Measurements from ENCODE around the gene CCL2.

GRCh38 chr17:34301986-34302385 lies 46.9 kb downstream of the CCL2 start:
- no peak for TF ChIP-seq SP1 (IDR thresholded peaks at IDR 0.05)
- no peak for TF ChIP-seq FOXK2 (IDR thresholded peaks at IDR 0.05)
- no peak for TF ChIP-seq SUZ12 (IDR thresholded peaks at IDR 0.05)
